Ureter (tissue), 1 donor: ENCODE results near the gene HSD3B7. TPM values are rescaled to one million over a fixed set of nuclear protein-coding genes. Genes with fewer than 3 reads are reported as not detected.
"Not testable (repeated sequence)": the region's sequence is repeated elsewhere in the genome, so short reads cannot be mapped to it uniquely, and the experiment has no call there.

Experiments
- DNase-seq: peaks from one replicate; pipeline ENCODE4 v3.0.0-alpha.2; 2020; ENCODE audit warnings: low spot score
- total RNA-seq: library from RNA; stranded (reverse); gene quantifications from one replicate; pipeline ENCODE4 v1.2.4, GENCODE V29; 2023
- donor health status: DM: yes; HTN: yes; CAD: no.

The HSD3B7 gene
- 14.8 TPM for total RNA-seq

- peak; percentile 94 for DNase-seq
Observed at GRCh38 chr16:30984669-30985400, at the start of gene HSD3B7. TSS of gene HSD3B7 (plus strand) at chr16:30985207. CDS start at chr16:30985659, 452 bp downstream.

- DNase-seq: no peak
Observed at GRCh38 chr16:30937692-30938091, 47.3 kb upstream of the HSD3B7 start.

DNA sequence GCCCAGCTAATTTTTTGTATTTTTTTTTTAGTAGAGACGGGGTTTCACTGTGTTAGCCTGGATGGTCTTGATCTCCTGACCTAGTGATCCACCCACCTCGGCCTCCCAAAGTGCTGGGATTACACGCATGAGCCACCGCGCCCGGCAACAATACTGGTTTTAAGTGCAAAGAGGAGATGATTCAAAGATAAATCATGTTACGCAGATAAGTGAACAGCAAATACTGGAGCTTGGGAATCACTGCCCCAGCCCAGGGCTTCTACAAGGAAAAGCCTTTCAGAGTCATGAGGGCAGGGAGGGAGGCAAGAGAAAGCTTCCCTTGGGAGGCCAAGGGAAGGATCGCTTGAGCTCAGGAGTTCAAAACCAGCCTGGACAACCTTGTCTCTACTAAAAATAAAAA lies 45.4 kb upstream of the HSD3B7 start:
- DNase-seq: not testable (repeated sequence)

DNA sequence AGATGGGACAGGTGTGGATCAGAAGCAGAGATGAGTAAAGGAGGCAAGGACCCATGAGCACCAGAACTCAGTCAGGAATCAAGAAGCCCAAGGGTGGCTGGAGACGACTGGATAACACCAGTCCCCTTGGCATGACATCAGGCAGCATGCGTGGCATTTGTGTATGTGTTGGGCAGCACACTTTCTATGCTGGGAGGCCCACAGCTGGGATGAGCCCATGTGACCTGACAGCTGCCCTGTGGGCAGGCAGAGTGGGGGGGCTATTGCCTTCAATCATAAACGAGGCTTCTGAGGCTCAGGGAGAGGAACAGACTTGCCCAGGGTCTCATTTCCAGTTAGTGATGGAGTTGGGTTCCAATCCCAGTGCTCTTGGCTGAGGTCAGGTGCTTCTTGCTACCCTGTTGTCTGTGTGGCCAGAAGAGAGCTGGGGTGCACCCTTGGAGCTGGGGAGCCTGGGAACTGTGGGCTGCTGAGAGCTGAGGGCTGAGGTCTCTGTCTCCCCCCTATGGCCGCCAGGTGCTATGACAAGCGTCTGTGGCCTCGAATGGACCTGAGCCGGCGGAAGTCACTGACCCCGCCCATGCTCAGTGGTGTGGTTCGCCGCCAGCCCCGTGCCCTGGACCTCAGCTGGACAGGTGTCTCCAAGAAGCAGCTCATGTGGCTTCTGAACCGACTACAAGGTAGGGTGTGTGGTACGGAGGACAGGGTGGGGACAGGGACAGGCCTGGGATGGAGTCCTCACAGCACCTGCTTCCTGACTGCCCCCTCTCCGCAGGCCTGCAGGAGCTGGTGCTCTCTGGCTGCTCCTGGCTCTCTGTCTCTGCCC lies 43.2 kb upstream of the HSD3B7 start:
- peak; percentile 81 for DNase-seq

- DNase-seq: no peak
Observed at GRCh38 chr16:30942426-30942806, 42.6 kb upstream of the HSD3B7 start.

DNA sequence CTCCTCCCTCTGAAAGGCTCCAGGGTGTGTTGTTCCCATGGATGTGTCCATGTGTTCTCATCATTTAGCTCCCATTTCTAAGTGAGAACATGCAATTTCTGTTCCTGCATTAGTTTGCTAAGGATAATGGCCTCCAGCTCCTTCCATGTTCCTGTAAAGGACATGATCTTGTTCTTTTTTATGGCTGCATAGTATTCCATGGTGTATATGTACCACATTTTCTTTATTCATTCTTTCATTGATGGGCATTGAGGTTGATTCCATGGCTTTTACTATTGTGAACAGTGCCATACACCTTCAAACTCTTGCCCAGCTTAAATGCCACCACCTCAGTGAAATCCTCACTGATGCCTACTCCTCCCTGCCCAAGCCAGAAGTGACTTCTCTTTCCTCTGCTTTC lies 40.7 kb upstream of the HSD3B7 start:
- DNase-seq: no peak

- no peak for DNase-seq
Observed at GRCh38 chr16:30946671-30947540, 38.1 kb upstream of the HSD3B7 start.

DNA sequence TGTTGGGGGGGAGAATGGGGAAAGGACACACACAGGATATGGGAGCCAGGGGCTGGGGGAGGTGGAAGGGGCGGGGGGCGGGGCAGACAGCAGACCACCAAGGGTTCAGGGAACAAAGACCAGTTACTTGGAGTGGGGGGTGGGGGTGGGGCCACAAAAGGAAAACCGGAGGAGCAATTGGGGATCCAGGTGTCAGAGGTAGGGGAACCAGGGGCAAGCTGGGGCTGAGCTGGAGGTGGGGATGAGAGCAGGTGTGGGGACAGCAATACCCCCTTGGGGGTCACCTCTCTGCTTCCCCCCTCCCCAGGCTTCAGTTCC lies 37.5 kb upstream of the HSD3B7 start:
- DNase-seq: no peak

DNA sequence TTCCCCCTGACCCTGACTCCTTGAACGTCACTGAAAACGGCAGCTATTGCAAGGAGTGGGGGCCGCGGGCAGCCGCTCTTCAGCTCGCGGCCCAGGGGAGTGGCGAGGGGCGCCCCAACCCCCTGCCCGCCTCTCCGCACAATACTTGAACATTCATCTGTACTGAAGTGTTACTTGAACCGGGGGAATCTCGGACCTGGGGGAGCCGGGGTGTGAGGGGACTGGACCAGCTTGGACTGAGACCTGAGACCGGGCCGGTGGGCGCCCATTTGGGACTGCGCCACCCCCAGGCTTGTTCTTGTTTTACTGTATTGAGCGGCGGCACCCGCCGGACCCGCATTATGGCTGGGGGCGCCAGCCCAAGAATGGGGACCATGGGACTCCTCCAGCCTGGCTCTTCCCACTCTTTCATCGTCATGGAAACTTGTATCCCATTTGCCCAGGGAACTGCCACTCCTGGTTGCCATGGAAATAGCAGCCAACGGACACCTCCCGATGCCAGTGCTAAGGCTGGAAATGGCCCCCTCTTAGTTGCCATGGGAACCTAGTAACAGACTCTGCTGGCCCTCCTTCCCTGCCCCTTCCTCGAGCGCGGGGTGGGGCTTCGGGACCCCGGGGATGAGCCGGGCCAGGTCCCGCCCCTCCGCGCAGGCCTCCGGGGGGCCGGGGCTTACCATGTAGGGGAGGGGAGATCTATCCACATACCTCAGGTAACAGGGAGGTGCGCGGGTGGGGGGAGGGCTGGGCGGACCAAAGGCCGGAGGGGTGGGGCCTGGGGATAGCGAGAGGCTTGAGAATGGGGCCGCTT lies 36.9 kb upstream of the HSD3B7 start:
- peak; percentile 94 for DNase-seq

- peak; percentile 84 for DNase-seq
Observed at GRCh38 chr16:30948667-30949649, 36.0 kb upstream of the HSD3B7 start, which contains the start of gene ORAI3. TSS of gene ORAI3 (plus strand) at chr16:30949068. CDS start at chr16:30949290, 222 bp downstream.

- DNase-seq: peak; percentile 92
Observed at GRCh38 chr16:30949650-30950515, 35.1 kb upstream of the HSD3B7 start.

DNA sequence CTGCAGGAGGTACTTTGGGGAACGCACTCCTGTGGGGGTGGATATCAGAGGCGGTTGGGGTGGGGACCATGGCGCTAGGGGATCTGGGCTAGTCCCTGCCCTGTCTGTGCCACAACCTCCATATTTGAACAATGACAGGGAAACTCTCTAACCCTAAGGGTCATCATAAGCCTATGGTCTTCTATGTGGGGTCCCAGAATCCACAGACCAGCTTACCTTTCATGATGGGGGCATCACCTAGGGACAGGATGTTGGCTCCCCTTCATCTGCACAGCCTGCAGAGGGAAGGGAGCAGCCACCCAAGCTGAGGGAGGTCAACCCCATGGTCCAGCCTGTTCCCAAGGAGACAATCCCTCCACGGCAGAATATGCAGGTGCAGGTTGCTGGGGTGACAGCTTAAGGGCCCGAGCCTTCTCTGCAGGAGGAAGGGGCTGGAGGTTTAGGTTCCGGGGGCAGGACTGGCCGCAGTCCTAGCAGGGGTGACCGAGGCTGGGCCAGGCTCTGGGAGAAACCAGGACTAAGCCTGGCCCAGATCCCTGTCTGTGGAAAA lies 34.4 kb upstream of the HSD3B7 start:
- no peak for DNase-seq

- no peak for DNase-seq
Observed at GRCh38 chr16:30951193-30951592, 33.8 kb upstream of the HSD3B7 start.

DNA sequence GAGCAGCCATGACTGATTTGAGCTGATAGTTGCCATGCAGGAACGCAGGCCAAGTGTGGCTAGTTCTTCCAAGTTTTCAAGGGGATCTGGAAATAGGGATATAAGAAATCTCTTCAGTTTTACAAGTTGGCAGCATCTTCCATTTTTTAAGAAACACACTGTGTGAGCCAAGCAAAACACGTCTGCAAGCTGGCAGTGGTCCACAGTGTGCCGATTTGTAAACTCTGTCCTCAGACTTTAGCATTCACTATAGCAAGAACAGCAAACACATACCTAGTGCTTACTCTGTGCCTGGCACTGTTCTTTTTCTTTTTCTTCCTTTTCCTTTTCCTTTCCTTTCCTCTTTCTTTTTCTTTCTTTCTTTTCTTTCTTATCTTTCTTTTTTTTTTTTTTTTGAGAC lies 33.3 kb upstream of the HSD3B7 start:
- peak; percentile 83 for DNase-seq

DNA sequence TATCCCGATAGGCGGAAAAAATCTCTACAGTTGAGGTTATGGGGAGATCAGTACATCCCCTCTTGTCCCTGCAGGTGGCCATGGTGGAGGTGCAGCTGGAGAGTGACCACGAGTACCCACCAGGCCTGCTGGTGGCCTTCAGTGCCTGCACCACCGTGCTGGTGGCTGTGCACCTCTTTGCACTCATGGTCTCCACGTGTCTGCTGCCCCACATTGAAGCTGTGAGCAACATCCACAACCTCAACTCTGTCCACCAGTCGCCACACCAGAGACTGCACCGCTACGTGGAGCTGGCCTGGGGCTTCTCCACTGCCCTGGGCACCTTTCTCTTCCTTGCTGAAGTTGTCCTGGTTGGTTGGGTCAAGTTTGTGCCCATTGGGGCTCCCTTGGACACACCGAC lies 31.9 kb upstream of the HSD3B7 start:
- no peak for DNase-seq

DNA sequence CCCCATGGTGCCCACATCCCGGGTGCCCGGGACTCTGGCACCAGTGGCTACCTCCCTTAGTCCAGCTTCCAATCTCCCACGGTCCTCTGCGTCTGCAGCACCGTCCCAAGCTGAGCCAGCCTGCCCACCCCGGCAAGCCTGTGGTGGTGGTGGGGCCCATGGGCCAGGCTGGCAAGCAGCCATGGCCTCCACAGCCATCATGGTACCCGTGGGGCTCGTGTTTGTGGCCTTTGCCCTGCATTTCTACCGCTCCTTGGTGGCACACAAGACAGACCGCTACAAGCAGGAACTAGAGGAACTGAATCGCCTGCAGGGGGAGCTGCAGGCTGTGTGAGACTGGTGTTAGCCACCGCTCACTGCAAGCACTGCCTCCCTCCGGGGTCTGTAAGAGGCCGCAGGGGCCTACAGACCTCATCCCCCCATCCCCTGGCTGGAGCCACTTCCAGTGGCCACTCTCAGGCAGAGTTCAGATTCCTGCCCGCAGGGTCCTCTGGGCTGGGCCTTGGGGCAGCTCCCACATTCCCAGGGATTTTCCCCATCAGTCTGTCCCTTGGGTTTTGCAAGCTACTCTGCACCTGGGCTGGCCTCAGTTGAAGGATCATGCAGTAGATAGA lies 31.4 kb upstream of the HSD3B7 start:
- DNase-seq: no peak

DNA sequence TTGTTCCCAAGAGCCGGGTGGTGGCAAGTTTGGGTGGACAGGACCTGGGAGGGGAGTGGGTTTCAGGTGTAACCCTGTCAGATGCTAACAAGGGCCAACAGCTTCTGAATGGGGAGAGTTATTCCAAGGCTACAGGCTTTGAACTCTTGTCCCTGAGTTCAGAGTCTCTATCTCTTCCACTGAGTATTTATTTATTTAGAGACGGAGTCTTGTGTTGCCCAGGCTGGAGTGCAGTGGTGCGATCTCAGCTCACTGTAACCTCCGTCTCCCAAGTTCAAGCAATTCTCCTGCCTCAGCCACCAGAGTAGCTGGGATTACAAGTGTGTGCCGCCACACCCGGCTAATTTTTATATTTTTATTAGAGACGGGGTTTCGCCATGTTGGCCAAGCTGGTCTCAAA lies 30.0 kb upstream of the HSD3B7 start:
- no peak for DNase-seq
